HepG2 (cell line): ENCODE data around the gene TATDN2. TPM values are rescaled to one million over a fixed set of nuclear protein-coding genes. Genes with fewer than 3 reads are reported as not detected.

Source experiments
- ATAC-seq: fragments of 200-7000 bp; cut with Tn5 transposase; 3 replicates; pipeline ENCODE4 v1.9.1; 2020; ENCODE audit warnings: mild to moderate bottlenecking, moderate library complexity
- BruUV-seq: library from RNA; stranded (reverse); fragments of 400-500 nt; replicated peaks from 2 replicates; lab custom pipeline; 2021; lab: Mats Ljungman, UMichigan
- CTCF ChIA-PET: fragments of 300-600 bp; formaldehyde crosslinking; extraction: SDS; loops from one replicate; lab custom pipeline; 2021; ENCODE audit warnings: low total read pairs, inconsistent platforms, low intra/inter-chr PET ratio; lab: Yijun Ruan, JAX
- POLR2A ChIA-PET: fragments of 350-600 bp; sonication (Branson Sonifier 250); formaldehyde crosslinking; loops from one replicate; lab custom pipeline; 2020; ENCODE audit warnings: antibody characterized with exemption, inconsistent platforms; lab: Yijun Ruan, JAX
- DNase-seq: peaks from one replicate; pipeline ENCODE4 v3.0.0-alpha.2; 2015; ENCODE audit warnings: low spot score
- FAIRE-seq: peaks from 3 replicates; lab custom pipeline; 2011; peaks lifted over from hg19 to GRCh38; lab: Jason Lieb, UNC
- H2AFZ ChIP-seq: one replicate; pipeline ENCODE4 v1.6.1; 2011; ENCODE audit warnings: low read length, inconsistent platforms
- H3K27ac ChIP-seq: fragments of 300-600 bp; 3 replicates; pipeline ENCODE4 v1.8.0; 2011; ENCODE audit warnings: mixed run types, mild to moderate bottlenecking, mixed read lengths, low read length, inconsistent platforms; ENCODE audit not compliant: insufficient read depth; ENCODE audit errors: extremely low read length
- H3K27me3 ChIP-seq, 2 experiments: fragments of 200-600 bp in 1 of 2; 2 replicates in 1 of 2; 3 replicates in 1 of 2; pipeline versions ENCODE4 v1.6.0 to v1.8.0; 2011; ENCODE audit warnings: low read length in 2 of 2, mild to moderate bottlenecking in 2 of 2, moderate library complexity in 2 of 2, inconsistent platforms in 1 of 2; ENCODE audit not compliant: insufficient read depth in 2 of 2, control insufficient read depth in 1 of 2
- H3K36me3 ChIP-seq, 2 experiments: fragments of 200-600 bp in 1 of 2; replicated peaks in 1 of 2; 2 replicates in 1 of 2; 3 replicates in 1 of 2; pipeline versions ENCODE4 v1.5.1 to v1.8.0; 2011; ENCODE audit warnings: low read length in 2 of 2, inconsistent platforms in 1 of 2; ENCODE audit not compliant: insufficient read depth in 2 of 2, control insufficient read depth in 1 of 2
- H3K4me1 ChIP-seq: 2 replicates; pipeline ENCODE4 v1.5.1; 2012; ENCODE audit warnings: low read length, inconsistent platforms; ENCODE audit not compliant: insufficient read depth
- H3K4me2 ChIP-seq: 2 replicates; pipeline ENCODE4 v1.6.0; 2011; ENCODE audit warnings: low read depth, low read length, inconsistent platforms
- H3K4me3 ChIP-seq, 3 experiments: fragments of 200-600 bp in 1 of 3; sonication (generic), shearing (Covaris generic) in 1 of 3; replicated peaks in 1 of 3; 2 replicates each; pipeline ENCODE4 v1.5.1; 2011 to 2016; ENCODE audit warnings: low read length in 3 of 3, inconsistent platforms in 2 of 3, low read depth in 2 of 3, mild to moderate bottlenecking in 2 of 3, control low read depth in 1 of 3, mixed read lengths in 1 of 3; ENCODE audit not compliant: insufficient read depth in 1 of 3
- H3K79me2 ChIP-seq: one replicate; pipeline ENCODE4 v1.6.1; 2011; ENCODE audit warnings: low read length, inconsistent platforms; ENCODE audit not compliant: insufficient read depth
- H3K9ac ChIP-seq: 2 replicates; pipeline ENCODE4 v1.6.0; 2011; ENCODE audit warnings: mild to moderate bottlenecking, low read depth, low read length, inconsistent platforms; ENCODE audit not compliant: insufficient read depth
- H3K9me3 ChIP-seq: 2 replicates; pipeline ENCODE4 v1.5.1; 2012; ENCODE audit warnings: mild to moderate bottlenecking, low read length
- H4K20me1 ChIP-seq: 2 replicates; pipeline ENCODE4 v1.6.0; 2011; ENCODE audit warnings: inconsistent platforms, mild to moderate bottlenecking, low read length, moderate library complexity; ENCODE audit not compliant: insufficient read depth
- CREM ChIP-seq, 2 experiments: sonication (generic) in 1 of 2; formaldehyde crosslinking in 1 of 2; IDR thresholded peaks; 2 replicates each; pipeline versions ENCODE4 v1.4.0 to v1.6.1; 2016 to 2020; ENCODE audit warnings: antibody characterized with exemption in 1 of 2, mild to moderate bottlenecking in 1 of 2, missing genetic modification reagents in 1 of 2
- HDAC2 ChIP-seq: sonication (generic); formaldehyde crosslinking; IDR thresholded peaks from 2 replicates; pipeline ENCODE4 v1.4.0; 2020; ENCODE audit warnings: missing genetic modification reagents
- NR2F2 ChIP-seq: IDR thresholded peaks from 2 replicates; pipeline ENCODE4 v1.6.1; 2012; ENCODE audit warnings: low read depth, inconsistent platforms, borderline replicate concordance
- POLR2A ChIP-seq, 2 experiments: IDR thresholded peaks; 2 replicates each; pipeline ENCODE4 v1.6.1; 2011; ENCODE audit warnings: low read depth in 2 of 2, low read length in 2 of 2, mild to moderate bottlenecking in 1 of 2, moderate library complexity in 1 of 2; ENCODE audit not compliant: insufficient read depth in 1 of 2
- TCF7 ChIP-seq: sonication (generic); IDR thresholded peaks from 2 replicates; pipeline ENCODE4 v1.6.1; 2016; ENCODE audit warnings: antibody characterized with exemption, low read depth
- ZFP91 ChIP-seq: sonication (generic); formaldehyde crosslinking; IDR thresholded peaks from 2 replicates; pipeline ENCODE4 v1.9.0; 2022; ENCODE audit warnings: missing genetic modification reagents, mild to moderate bottlenecking, borderline replicate concordance
- WGBS: methylation state at CpG from one replicate; pipeline ENCODE4 v1.1.6; 2017; ENCODE audit warnings: low lambda C conversion rate; 5-methylcytosine and 5-hydroxymethylcytosine counted together
- in situ Hi-C: cut with HindIII; loops from 2 replicates; pipeline ENCODE4 v1.10.0; 2017; ENCODE audit warnings: low pct_unique_long_range_greater_than_20kb; ENCODE audit not compliant: extremely low pct_ligation_motif_present
- intact Hi-C: fragments of 100-400 bp; cut with micrococcal nuclease; formaldehyde crosslinking; loops from one replicate; pipeline ENCODE4 v1.10.0; 2022; ENCODE audit not compliant: unreplicated experiment
- polyA plus RNA-seq, 8 experiments: library from polyadenylated mRNA; depleted of rRNA in 3 of 8; stranded (reverse) in 7 of 8; unstranded in 1 of 8; fragments of >200 nt; fragmentation: Illumina TruSeq in 4 of 8; extraction: Trizol in 4 of 8; gene quantifications; 2 replicates each; pipeline versions ENCODE4 v1.2.1 to v1.2.3, GENCODE V29; 2011 to 2016; ENCODE audit warnings: low read depth in 4 of 8, missing spikeins in 1 of 8, mixed read lengths in 1 of 8; ENCODE audit not compliant: insufficient read depth in 1 of 8
- total RNA-seq, 5 experiments: library from RNA; depleted of rRNA; stranded (reverse); fragments of >200 nt; fragmentation: Illumina TruSeq; extraction: Trizol; gene quantifications; 2 replicates each; pipeline ENCODE4 v1.2.3, GENCODE V29; 2016; ENCODE audit warnings: low read depth in 1 of 5

Gene TATDN2
- total and polyA plus RNA-seq, 2 of the 13 experiments (the other 11 are each of a cell fraction or from before 2014, with no cell fraction given): 12.1 to 21.9 TPM

GRCh38 chr3:10213156-10213792 lies 35.0 kb upstream of the TATDN2 start:
- peaks cover 20 to 71% of the 10 kb centered on the region in 2 experiments; a peak in 4 of 5 replicates for H3K36me3 ChIP-seq
- intact Hi-C loops (no loop called here), in situ Hi-C loops (no loop called here)
- no peak overlapping the region for H3K4me2 ChIP-seq
- no peak overlapping the region for H3K27ac ChIP-seq
- DNase-seq (no peak), ATAC-seq (no peak), FAIRE-seq (no peak)
- H3K27me3 ChIP-seq: no peaks in the 10 kb centered on the region
- H3K79me2 ChIP-seq: no peaks in the 10 kb centered on the region
- H3K9me3 ChIP-seq: peaks cover 8% of the 10 kb centered on the region; the same call in 1 of the 2 replicates
- ChIA-PET CTCF (no interaction called here), POLR2A (interaction anchor here (1.9 kb wide), 1 partner anchor 9 kb away, joined by 5 read pairs; no protein-coding TSS in a partner anchor)
- no peak overlapping the region for H3K9ac ChIP-seq
- 99% methylated on average over 9 of the region's 9 CpGs for WGBS
- BruUV-seq: no TSS peak
- no peak overlapping the region for H2AFZ ChIP-seq
- TF ChIP-seq HDAC2 (CRISPR knock-in tag) (no peak), ZFP91 (CRISPR knock-in tag) (no peak), POLR2A (IDR thresholded peaks at IDR 0.05; ENCODE audit: insufficient read depth in 1 of 2, low read depth in 2 of 2, low read length in 2 of 2) (no peak), TCF7 (no peak), CREM (IDR thresholded peaks at IDR 0.05) (no peak), CREM (CRISPR knock-in tag; IDR thresholded peaks at IDR 0.05) (no peak), NR2F2 (no peak)
- TF ChIP-seq, all 625 proteins: peak for 0
- Histone ChIP-seq H3K4me3 (no peak overlapping the region), H3K4me1 (no peaks in the 10 kb centered on the region), H4K20me1 (no peaks in the 10 kb centered on the region)
